Vagina (tissue), 2 donors: Measurements from ENCODE around the gene SYS1.

Experiments used
- CTCF ChIP-seq, 3 experiments: fragments of 450-650 bp in 2 of 3; fragments of 200-600 bp in 1 of 3; sonication (generic) in 1 of 3; IDR thresholded peaks; one replicate each; pipeline ENCODE4 v1.5.1; 2017 to 2019; ENCODE audit warnings: antibody characterized with exemption in 3 of 3, mild to moderate bottlenecking in 2 of 3, moderate library complexity in 2 of 3
- POLR2AphosphoS5 ChIP-seq, 2 donors: sonication (generic); formaldehyde crosslinking; IDR thresholded peaks; one replicate each; pipeline ENCODE4 v1.9.0; 2017; ENCODE audit warnings: antibody characterized with exemption in 2 of 2, mild to moderate bottlenecking in 2 of 2, low read depth in 1 of 2; ENCODE audit not compliant: insufficient read depth in 1 of 2

DNA sequence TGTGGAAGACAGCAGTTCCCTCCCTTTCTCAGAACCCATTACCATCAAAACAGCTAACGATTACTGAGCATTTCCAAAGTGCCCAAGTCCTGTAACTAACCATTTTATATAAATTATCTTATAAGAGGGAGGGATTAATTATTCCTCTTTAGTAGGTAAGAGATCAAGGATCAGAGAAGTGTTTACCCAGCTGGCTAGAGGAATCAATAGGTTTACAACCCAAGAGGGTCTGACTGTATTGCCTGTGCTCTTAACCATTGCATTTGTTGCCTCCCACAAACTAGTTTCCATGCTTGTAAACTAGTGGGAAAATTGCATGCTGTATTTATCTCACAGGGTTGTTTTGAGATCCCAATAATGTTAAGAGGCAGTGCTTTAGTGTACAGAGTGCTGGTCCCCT is 41.5 kb downstream of the SYS1 start:
- no peak for TF ChIP-seq CTCF (IDR thresholded peaks at IDR 0.05)
- no peak for TF ChIP-seq POLR2AphosphoS5 (IDR thresholded peaks at IDR 0.05; ENCODE audit: insufficient read depth in 1 of 2, low read depth in 1 of 2)
